HG03139 (cell line): Measurements from ENCODE around the gene FHL3.

Experiments used
- ATAC-seq: cut with Tn5 transposase; IDR thresholded peaks from one replicate; pipeline ENCODE4 v1.9.1; 2021; ENCODE audit not compliant: unreplicated experiment

Gene FHL3

GRCh38 chr1:38005195-38006007 lies at the start of gene FHL3:
Gene FHL3, minus strand, starts transcription at chr1:38005514. Its CDS starts 6,102 bp downstream, at chr1:37999412.
- ATAC-seq: no peak

GRCh38 chr1:38053416-38054091 lies 48.2 kb upstream of the FHL3 start:
- no peak for ATAC-seq

GRCh38 chr1:38052750-38053415 lies 47.6 kb upstream of the FHL3 start:
- ATAC-seq: peak; percentile 79

GRCh38 chr1:38051079-38051543 lies 45.8 kb upstream of the FHL3 start:
- no peak for ATAC-seq

GRCh38 chr1:38050397-38051078 lies 45.2 kb upstream of the FHL3 start:
- no peak for ATAC-seq

GRCh38 chr1:38047603-38048141 lies 42.4 kb upstream of the FHL3 start:
- ATAC-seq: no peak

- peak; percentile 53 for ATAC-seq
Observed at GRCh38 chr1:38046884-38047602, 41.7 kb upstream of the FHL3 start.

- ATAC-seq: no peak
Observed at GRCh38 chr1:38046333-38046883, 41.1 kb upstream of the FHL3 start, which contains the start of gene POU3F1. Gene POU3F1, minus strand, starts transcription at chr1:38046793. Its CDS starts 50 bp downstream, at chr1:38046743.

- no peak for ATAC-seq
Observed at GRCh38 chr1:38045401-38046332, 40.4 kb upstream of the FHL3 start.

- ATAC-seq: no peak
Observed at GRCh38 chr1:38044221-38045215, 39.2 kb upstream of the FHL3 start.

GRCh38 chr1:38043036-38043747 lies 37.9 kb upstream of the FHL3 start:
- no peak for ATAC-seq

GRCh38 chr1:38041936-38042834 lies 36.9 kb upstream of the FHL3 start:
- ATAC-seq: no peak

- ATAC-seq: no peak
Observed at GRCh38 chr1:38039331-38040088, 34.2 kb upstream of the FHL3 start.

GRCh38 chr1:38038861-38039260 lies 33.5 kb upstream of the FHL3 start:
- ATAC-seq: no peak
